Tibial nerve (tissue), 4 donors: ENCODE measurements around the gene AGPAT1. TPM values are rescaled to one million over a fixed set of nuclear protein-coding genes. Genes with fewer than 3 reads are reported as not detected.

Source experiments
- DNase-seq, 2 donors: peaks; one replicate each; pipeline ENCODE4 v3.0.0-alpha.2; 2019; ENCODE audit warnings: low spot score in 2 of 2
- H3K27ac ChIP-seq, 4 donors: fragments of 200-600 bp; sonication (generic) in 3 of 4; one replicate each; pipeline ENCODE4 v1.5.1; 2017 to 2019; ENCODE audit warnings: mild to moderate bottlenecking in 1 of 4
- H3K27me3 ChIP-seq, 2 donors: fragments of 200-600 bp; sonication (generic) in 1 of 2; one replicate each; pipeline versions ENCODE4 v1.5.1 to v1.6.0; 2017 to 2019
- H3K36me3 ChIP-seq, 3 donors: fragments of 200-600 bp; sonication (generic); one replicate each; pipeline ENCODE4 v1.5.1; 2018 to 2019
- H3K4me1 ChIP-seq, 4 donors: fragments of 200-600 bp; sonication (generic) in 3 of 4; one replicate each; pipeline ENCODE4 v1.5.1; 2017 to 2019
- H3K4me3 ChIP-seq, 4 donors: fragments of 200-600 bp; sonication (generic) in 3 of 4; one replicate each; pipeline ENCODE4 v1.5.1; 2017 to 2019; ENCODE audit warnings: mild to moderate bottlenecking in 1 of 4, moderate library complexity in 1 of 4
- H3K9me3 ChIP-seq, 4 donors: fragments of 200-600 bp; sonication (generic) in 3 of 4; one replicate each; pipeline ENCODE4 v1.5.1; 2017 to 2019
- EP300 ChIP-seq, 2 donors: sonication (generic); formaldehyde crosslinking; IDR thresholded peaks; one replicate each; pipeline ENCODE4 v1.6.1; 2017; ENCODE audit warnings: antibody characterized with exemption in 2 of 2, mild to moderate bottlenecking in 1 of 2
- POLR2A ChIP-seq, 2 donors: fragments of 450-650 bp; IDR thresholded peaks; one replicate each; pipeline ENCODE4 v1.6.1; 2017; ENCODE audit warnings: antibody characterized with exemption in 2 of 2, mild to moderate bottlenecking in 2 of 2, moderate library complexity in 2 of 2
- WGBS, 2 donors: methylation state at CpG; one replicate each; pipeline ENCODE4 v1.1.5; 2018; 5-methylcytosine and 5-hydroxymethylcytosine counted together
- total RNA-seq, 4 donors: library from RNA; depleted of rRNA; stranded (reverse); fragments of >200 nt; gene quantifications; one replicate each; pipeline ENCODE4 v1.1.0, GENCODE V29; 2016
- TF ChIP-seq, protein P1 (sequence below), 5 experiments: fragments of 200-600 bp in 3 of 5; fragments of 450-650 bp in 2 of 5; sonication (generic) in 3 of 5; IDR thresholded peaks; one replicate each; pipeline ENCODE4 v1.5.1; 2016 to 2019; ENCODE audit warnings: antibody characterized with exemption in 5 of 5, mild to moderate bottlenecking in 3 of 5, moderate library complexity in 2 of 5

AGPAT1 gene
- total RNA-seq, 4 donors from 2014 or later = 45.3 to 52.2 (median 48.1) TPM

DNA sequence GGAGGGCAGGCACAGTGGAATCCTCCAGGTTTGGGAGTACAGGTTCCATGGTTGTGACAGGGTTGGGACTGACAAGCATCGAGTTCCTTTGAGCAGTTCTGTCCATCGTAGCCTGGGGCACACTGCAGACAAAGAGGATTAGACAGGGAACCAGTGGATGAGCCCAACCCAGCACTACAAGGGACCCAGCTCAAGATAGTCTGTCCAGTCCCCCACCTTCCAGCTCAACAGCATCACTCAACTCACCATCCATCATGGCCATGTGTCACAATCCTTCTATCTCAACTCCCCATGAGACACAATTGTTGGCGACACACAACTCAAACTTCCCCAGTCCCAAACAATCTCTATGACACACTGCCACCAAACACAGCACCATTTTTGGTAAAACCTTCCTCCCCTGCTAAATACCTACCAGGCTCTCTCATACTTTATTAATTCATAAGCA, 28.4 kb upstream of the AGPAT1 start:
- Histone ChIP-seq H3K9me3 (no peaks in the 10 kb centered on the region), H3K4me1 (no peaks in the 10 kb centered on the region), H3K27ac (peak overlapping the region in 1 of 4 donors; percentile 59), H3K4me3 (no peak overlapping the region), H3K36me3 (no peaks in the 10 kb centered on the region), H3K27me3 (no peaks in the 10 kb centered on the region)
- 87 to 98% methylated on average over 3 of the region's 3 CpGs for WGBS, 2 donors
- no peak for TF ChIP-seq POLR2A (IDR thresholded peaks at IDR 0.05)
- TF ChIP-seq EP300 (IDR thresholded peaks at IDR 0.05) = no peak
- TF ChIP-seq, protein P1, sequence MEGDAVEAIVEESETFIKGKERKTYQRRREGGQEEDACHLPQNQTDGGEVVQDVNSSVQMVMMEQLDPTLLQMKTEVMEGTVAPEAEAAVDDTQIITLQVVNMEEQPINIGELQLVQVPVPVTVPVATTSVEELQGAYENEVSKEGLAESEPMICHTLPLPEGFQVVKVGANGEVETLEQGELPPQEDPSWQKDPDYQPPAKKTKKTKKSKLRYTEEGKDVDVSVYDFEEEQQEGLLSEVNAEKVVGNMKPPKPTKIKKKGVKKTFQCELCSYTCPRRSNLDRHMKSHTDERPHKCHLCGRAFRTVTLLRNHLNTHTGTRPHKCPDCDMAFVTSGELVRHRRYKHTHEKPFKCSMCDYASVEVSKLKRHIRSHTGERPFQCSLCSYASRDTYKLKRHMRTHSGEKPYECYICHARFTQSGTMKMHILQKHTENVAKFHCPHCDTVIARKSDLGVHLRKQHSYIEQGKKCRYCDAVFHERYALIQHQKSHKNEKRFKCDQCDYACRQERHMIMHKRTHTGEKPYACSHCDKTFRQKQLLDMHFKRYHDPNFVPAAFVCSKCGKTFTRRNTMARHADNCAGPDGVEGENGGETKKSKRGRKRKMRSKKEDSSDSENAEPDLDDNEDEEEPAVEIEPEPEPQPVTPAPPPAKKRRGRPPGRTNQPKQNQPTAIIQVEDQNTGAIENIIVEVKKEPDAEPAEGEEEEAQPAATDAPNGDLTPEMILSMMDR (IDR thresholded peaks at IDR 0.05) = no peak
- no peak for DNase-seq

DNA sequence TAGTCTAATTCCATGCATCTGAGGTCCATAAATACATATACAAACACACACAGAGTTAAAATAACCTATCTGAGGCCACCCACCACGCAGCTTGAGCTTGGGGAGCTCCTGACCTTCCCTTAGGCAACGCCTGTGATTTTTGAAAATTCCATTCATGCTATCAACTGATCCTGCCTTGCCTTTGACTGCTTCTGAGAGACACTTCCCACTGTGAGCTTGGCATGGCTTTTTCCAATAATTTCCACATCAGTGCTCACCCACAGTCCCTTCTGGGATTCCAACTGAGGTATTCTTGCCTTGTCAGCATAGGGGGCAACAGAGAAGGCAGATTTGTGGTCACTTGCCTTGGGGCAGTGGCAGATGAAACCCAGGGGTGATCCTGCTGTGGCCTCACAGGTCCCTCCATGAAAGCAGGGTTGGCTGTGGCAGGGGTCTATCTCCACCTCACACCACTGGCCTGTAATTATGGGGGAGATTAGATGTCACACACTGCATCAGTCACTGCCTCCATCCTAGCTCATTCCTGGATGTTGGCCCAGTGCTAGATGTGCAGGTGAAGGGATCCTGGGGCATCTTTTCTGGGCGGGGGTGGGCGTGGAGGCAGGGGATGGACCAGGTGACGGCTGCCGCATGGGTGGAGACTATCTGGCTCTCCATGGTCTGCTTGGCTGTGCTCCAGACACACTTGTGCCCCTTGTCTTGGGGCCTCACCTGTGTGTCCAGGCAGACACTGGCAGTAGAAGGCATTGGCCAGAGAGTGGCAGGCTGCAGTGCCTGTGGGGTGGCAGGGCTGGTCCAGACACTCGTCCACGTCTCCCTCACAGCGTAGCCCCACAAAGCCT, 27.8 kb upstream of the AGPAT1 start:
- no peaks in the 10 kb centered on the region for H3K4me1 ChIP-seq
- H3K4me3 ChIP-seq = no peak overlapping the region
- 71 to 76% methylated on average over 5 to 9 of the region's 9 CpGs for WGBS, 2 donors
- DNase-seq = no peak
- H3K9me3 ChIP-seq = no peaks in the 10 kb centered on the region
- TF ChIP-seq POLR2A (IDR thresholded peaks at IDR 0.05) = no peak
- peak in 1 of 2 donors; percentile 29 for TF ChIP-seq EP300 (IDR thresholded peaks at IDR 0.05)
- H3K27ac ChIP-seq = peak overlapping the region in 2 of 4 donors; percentile 54 to 59
- no peaks in the 10 kb centered on the region for H3K36me3 ChIP-seq
- H3K27me3 ChIP-seq = no peaks in the 10 kb centered on the region

DNA sequence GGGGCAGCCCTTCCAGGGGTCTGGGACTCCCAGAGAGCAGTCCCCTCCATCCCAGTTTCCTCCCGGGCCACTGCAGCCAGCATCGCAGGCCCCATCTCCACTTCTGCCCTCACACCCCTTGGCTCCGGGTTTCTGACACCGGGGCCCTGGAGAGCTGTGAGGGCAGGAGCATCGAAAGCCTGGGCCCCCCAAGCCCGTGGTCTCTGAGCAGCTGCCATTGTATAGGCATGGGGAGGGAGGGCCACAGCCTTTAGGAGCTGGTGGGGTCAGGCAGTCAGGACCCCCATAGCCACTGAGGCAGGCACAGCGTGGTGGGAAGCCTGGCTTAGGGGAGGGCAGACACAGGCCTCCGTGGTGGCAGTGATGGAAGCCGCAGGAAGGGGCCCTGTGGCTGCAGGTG, 26.3 kb upstream of the AGPAT1 start:
- WGBS, 2 donors = 70 to 74% methylated on average over 9 of the region's 9 CpGs
- Histone ChIP-seq H3K27ac (peak overlapping the region in 2 of 4 donors; percentile 48 to 55), H3K9me3 (no peaks in the 10 kb centered on the region), H3K4me1 (peaks cover 0 to 6% (median 5%) of the 10 kb centered on the region in 4 donors), H3K36me3 (no peaks in the 10 kb centered on the region), H3K4me3 (no peak overlapping the region), H3K27me3 (no peaks in the 10 kb centered on the region)
- DNase-seq = no peak
- TF ChIP-seq, protein P1 (IDR thresholded peaks at IDR 0.05) = no peak
- TF ChIP-seq POLR2A (IDR thresholded peaks at IDR 0.05) = no peak
- TF ChIP-seq EP300 (IDR thresholded peaks at IDR 0.05) = no peak

DNA sequence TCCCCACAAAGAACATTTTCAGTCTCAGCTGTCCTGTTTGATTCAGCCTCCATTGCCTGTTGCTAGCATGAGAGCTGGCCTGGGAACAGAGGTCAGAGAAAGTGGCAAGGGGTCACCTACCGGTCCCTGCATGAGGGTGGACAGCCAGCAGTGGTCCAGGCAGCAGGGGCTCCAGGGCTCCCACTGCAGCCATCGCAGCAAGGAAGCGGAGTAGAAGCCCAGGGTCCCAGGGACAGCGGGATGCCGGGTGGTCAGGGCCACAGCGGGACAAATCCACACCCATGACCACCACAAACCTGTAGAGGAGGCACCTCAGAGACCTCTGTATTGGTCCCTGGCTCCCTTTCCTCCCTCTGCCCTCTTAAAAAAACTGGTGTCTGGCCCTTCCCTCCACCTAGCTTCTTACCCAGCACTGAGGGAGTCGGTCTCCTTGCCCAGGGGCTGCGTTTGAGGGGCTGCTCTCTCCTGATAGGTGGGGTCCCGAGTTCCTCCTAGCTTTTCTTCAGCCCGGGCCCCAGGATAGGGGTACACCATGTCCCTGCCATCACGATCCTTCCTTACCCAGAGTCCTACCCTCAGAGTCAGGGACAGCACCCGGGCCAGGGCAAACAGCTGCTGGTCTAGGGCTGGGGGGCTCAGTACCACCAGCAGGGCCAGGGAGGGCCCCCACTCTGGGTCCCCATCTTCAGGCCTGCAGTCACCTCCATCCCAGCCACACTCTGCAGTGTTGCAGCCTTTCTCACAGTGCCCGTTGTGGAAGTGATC, 25.0 kb upstream of the AGPAT1 start:
- no peak for DNase-seq
- Histone ChIP-seq H3K4me1 (peaks cover 0 to 11% (median 11%) of the 10 kb centered on the region in 4 donors), H3K27ac (peak overlapping the region in 2 of 4 donors; percentile 42 to 48), H3K36me3 (no peaks in the 10 kb centered on the region), H3K4me3 (no peak overlapping the region), H3K27me3 (no peaks in the 10 kb centered on the region), H3K9me3 (no peaks in the 10 kb centered on the region)
- 88 to 89% methylated on average over 12 to 13 of the region's 13 CpGs for WGBS, 2 donors
- TF ChIP-seq POLR2A (IDR thresholded peaks at IDR 0.05) (no peak), EP300 (IDR thresholded peaks at IDR 0.05) (no peak)
- TF ChIP-seq, protein P1 (IDR thresholded peaks at IDR 0.05) = no peak

DNA sequence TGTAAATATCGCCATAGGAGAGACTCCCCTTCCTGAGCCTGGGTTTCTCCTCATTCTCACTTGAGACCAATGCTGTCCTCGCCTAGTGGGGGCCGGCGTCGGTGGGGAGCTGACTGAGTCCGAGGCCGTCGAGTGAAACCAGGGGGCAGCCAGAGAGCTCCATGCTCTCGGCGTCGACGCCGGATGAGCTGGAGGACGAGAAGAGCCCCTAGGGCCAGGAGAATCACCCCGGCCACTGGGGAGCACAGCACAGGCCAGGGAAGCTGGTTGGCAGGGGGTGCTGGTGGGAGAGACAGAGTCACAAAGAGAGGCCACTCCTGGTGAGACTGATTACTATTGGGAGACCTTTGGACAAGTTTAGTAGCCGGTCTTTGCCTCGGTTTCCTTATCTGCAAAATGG, 23.0 kb upstream of the AGPAT1 start:
- Histone ChIP-seq H3K36me3 (no peaks in the 10 kb centered on the region), H3K4me1 (peaks cover 0 to 24% (median 22%) of the 10 kb centered on the region in 4 donors), H3K27ac (peak overlapping the region in 1 of 4 donors; percentile 100), H3K27me3 (no peaks in the 10 kb centered on the region), H3K4me3 (no peak overlapping the region), H3K9me3 (no peaks in the 10 kb centered on the region)
- TF ChIP-seq EP300 (IDR thresholded peaks at IDR 0.05) (no peak), POLR2A (IDR thresholded peaks at IDR 0.05) (no peak)
- TF ChIP-seq, protein P1 (IDR thresholded peaks at IDR 0.05) = no peak
- 87 to 89% methylated on average over 17 of the region's 17 CpGs for WGBS, 2 donors
- no peak for DNase-seq
